ENCODE data around the gene MYOM3.

- TF ChIP-seq CTCF (IDR thresholded peaks at IDR 0.05; ENCODE audit: low read length) (no peak), EZH2 (optimal IDR thresholded peaks at IDR 0.05; ENCODE audit: low read depth, low read length) (no peak)
These were observed 1.2 kb downstream of the MYOM3 start for GRCh38 chr1:24110642-24111261.
